Activated T-cell treated with anti-CD3 and anti-CD28 coated beads for 24 hours (primary cell): ENCODE measurements around the gene SAP30L.

Experiments used
- DNase-seq: peaks from one replicate; pipeline ENCODE4 v3.0.0-alpha.2; 2020; ENCODE audit warnings: low read depth

Gene SAP30L

GRCh38 chr5:154509784-154510555 lies 64.2 kb downstream of the SAP30L start:
- no peak for DNase-seq
